CD4-positive, alpha-beta T cell (primary cell): ENCODE results near the gene ODF2. TPM values are rescaled to one million over a fixed set of nuclear protein-coding genes. Genes with fewer than 3 reads are reported as not detected.

Experiments used
- ATAC-seq: fragments of 200-7000 bp; cut with Tn5 transposase; one replicate; pipeline ENCODE4 v1.10.0; 2022; ENCODE audit warnings: mild to moderate bottlenecking; ENCODE audit not compliant: poor library complexity
- CTCF ChIA-PET: fragments of 350-600 bp; sonication (Branson Sonifier 250); formaldehyde crosslinking; loops from one replicate; lab custom pipeline; 2021; ENCODE audit warnings: antibody characterized with exemption, inconsistent platforms; lab: Charles Lee
- POLR2A ChIA-PET: fragments of 350-600 bp; sonication (Branson Sonifier 250); formaldehyde crosslinking; loops from one replicate; lab custom pipeline; 2021; ENCODE audit warnings: antibody characterized with exemption, inconsistent platforms; lab: Charles Lee
- DNase-seq, 14 experiments: peaks; one replicate each; pipeline ENCODE4 v3.0.0-alpha.2; 2013 to 2020; ENCODE audit warnings: mixed read lengths in 2 of 14
- H3K27ac ChIP-seq, 2 donors: one replicate each; pipeline versions ENCODE4 v1.5.1 to v1.7.0; 2013; ENCODE audit warnings: low read length in 2 of 2, low read depth in 1 of 2, mild to moderate bottlenecking in 1 of 2
- H3K27me3 ChIP-seq, 2 experiments: 1 replicate in 1 of 2; 2 replicates in 1 of 2; pipeline versions ENCODE4 v1.6.1 to v1.7.0; 2013; ENCODE audit warnings: low read length in 2 of 2, control low read depth in 1 of 2, mild to moderate bottlenecking in 1 of 2, moderate library complexity in 1 of 2; ENCODE audit not compliant: insufficient read depth in 2 of 2, control insufficient read depth in 1 of 2
- H3K36me3 ChIP-seq: one replicate; pipeline ENCODE4 v1.6.1; 2013; ENCODE audit warnings: low read length, control low read depth; ENCODE audit not compliant: insufficient read depth
- H3K4me1 ChIP-seq: one replicate; pipeline ENCODE4 v1.6.1; 2013; ENCODE audit warnings: low read length, control low read depth; ENCODE audit not compliant: insufficient read depth
- H3K4me3 ChIP-seq: one replicate; pipeline ENCODE4 v1.5.1; 2013; ENCODE audit warnings: mild to moderate bottlenecking, low read length, moderate library complexity
- H3K9me3 ChIP-seq, 2 experiments: 1 replicate in 1 of 2; 2 replicates in 1 of 2; pipeline versions ENCODE4 v1.6.1 to v1.7.0; 2013; ENCODE audit warnings: low read length in 2 of 2, mild to moderate bottlenecking in 2 of 2, control low read depth in 1 of 2, moderate library complexity in 1 of 2; ENCODE audit not compliant: control insufficient read depth in 1 of 2, insufficient read depth in 1 of 2
- H3K27ac Mint-ChIP-seq: one replicate; pipeline ENCODE4 v1.8.0; 2020; ENCODE audit warnings: mixed read lengths
- H3K27me3 Mint-ChIP-seq: one replicate; pipeline ENCODE4 v1.8.0; 2021; ENCODE audit warnings: mixed read lengths
- H3K36me3 Mint-ChIP-seq: one replicate; pipeline ENCODE4 v1.8.0; 2021; ENCODE audit warnings: low read depth, mixed read lengths
- H3K4me1 Mint-ChIP-seq: one replicate; pipeline ENCODE4 v1.8.0; 2021; ENCODE audit warnings: low read depth, mixed read lengths
- H3K4me3 Mint-ChIP-seq: one replicate; pipeline ENCODE4 v1.8.0; 2020; ENCODE audit warnings: mild to moderate bottlenecking, mixed read lengths
- H3K9me3 Mint-ChIP-seq: one replicate; pipeline ENCODE4 v1.8.0; 2020; ENCODE audit warnings: mixed read lengths
- intact Hi-C, 2 experiments: fragments of 100-400 bp; cut with DNase I in 1 of 2; cut with micrococcal nuclease in 1 of 2; formaldehyde crosslinking; loops; one replicate each; pipeline versions ENCODE4 v1.15.1 to v1.9.0; 2023 to 2025; cut with DNase I, micrococcal nuclease
- total RNA-seq, 174 experiments: library from RNA in 2 of 174; stranded (reverse) in 2 of 174; gene quantifications; one replicate each; pipeline ENCODE4 v1.2.3 and lab custom pipeline; 2021 to 2026
- TF ChIP-seq, protein P1 (sequence below): fragments of 200-600 bp; IDR thresholded peaks from one replicate; pipeline ENCODE4 v1.8.0; 2022; ENCODE audit warnings: antibody characterized with exemption, mild to moderate bottlenecking

Gene ODF2
- total RNA-seq, 2 experiments from 2014 or later: 18.3 to 21.3 TPM

- no peaks in the 10 kb centered on the region for H3K27me3 ChIP-seq
- H3K9me3 ChIP-seq: no peaks in the 10 kb centered on the region
- Mint-ChIP-seq H3K4me1 (peaks cover 25% of the 10 kb centered on the region), H3K9me3 (no peaks in the 10 kb centered on the region), H3K27ac (no peak overlapping the region), H3K4me3 (peak overlapping the region; percentile 66), H3K27me3 (no peaks in the 10 kb centered on the region), H3K36me3 (peaks cover 7% of the 10 kb centered on the region)
- POLR2A ChIA-PET: no interaction called here
- intact Hi-C loops: no loop called here
- no peak overlapping the region for H3K4me3 ChIP-seq
- TF ChIP-seq, protein P1, sequence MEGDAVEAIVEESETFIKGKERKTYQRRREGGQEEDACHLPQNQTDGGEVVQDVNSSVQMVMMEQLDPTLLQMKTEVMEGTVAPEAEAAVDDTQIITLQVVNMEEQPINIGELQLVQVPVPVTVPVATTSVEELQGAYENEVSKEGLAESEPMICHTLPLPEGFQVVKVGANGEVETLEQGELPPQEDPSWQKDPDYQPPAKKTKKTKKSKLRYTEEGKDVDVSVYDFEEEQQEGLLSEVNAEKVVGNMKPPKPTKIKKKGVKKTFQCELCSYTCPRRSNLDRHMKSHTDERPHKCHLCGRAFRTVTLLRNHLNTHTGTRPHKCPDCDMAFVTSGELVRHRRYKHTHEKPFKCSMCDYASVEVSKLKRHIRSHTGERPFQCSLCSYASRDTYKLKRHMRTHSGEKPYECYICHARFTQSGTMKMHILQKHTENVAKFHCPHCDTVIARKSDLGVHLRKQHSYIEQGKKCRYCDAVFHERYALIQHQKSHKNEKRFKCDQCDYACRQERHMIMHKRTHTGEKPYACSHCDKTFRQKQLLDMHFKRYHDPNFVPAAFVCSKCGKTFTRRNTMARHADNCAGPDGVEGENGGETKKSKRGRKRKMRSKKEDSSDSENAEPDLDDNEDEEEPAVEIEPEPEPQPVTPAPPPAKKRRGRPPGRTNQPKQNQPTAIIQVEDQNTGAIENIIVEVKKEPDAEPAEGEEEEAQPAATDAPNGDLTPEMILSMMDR: no peak
- no peak for ATAC-seq
- peaks cover 25% of the 10 kb centered on the region for H3K4me1 ChIP-seq
- no peak overlapping the region for H3K27ac ChIP-seq
- CTCF ChIA-PET: no interaction called here
- DNase-seq: no peak
- no peaks in the 10 kb centered on the region for H3K36me3 ChIP-seq
Measured at GRCh38 chr9:128548876-128549275, 93.1 kb downstream of the ODF2 start.

GRCh38 chr9:128550226-128550625, 94.4 kb downstream of the ODF2 start:
- Histone ChIP-seq H3K9me3 (no peaks in the 10 kb centered on the region), H3K36me3 (no peaks in the 10 kb centered on the region), H3K27me3 (no peaks in the 10 kb centered on the region), H3K27ac (peak overlapping the region; percentile 14 to 90), H3K4me1 (peaks cover 38% of the 10 kb centered on the region), H3K4me3 (no peak overlapping the region)
- Mint-ChIP-seq H3K27ac (peak overlapping the region; percentile 99), H3K9me3 (no peaks in the 10 kb centered on the region), H3K4me1 (peaks cover 25% of the 10 kb centered on the region), H3K4me3 (peak overlapping the region; percentile 96), H3K27me3 (no peaks in the 10 kb centered on the region), H3K36me3 (peaks cover 7% of the 10 kb centered on the region)
- DNase-seq (peak in 2 of 14 experiments; percentile 25 to 51), ATAC-seq (no peak)
- intact Hi-C loops: loop anchor here (5.0 kb wide), 2 partner anchors 37 to 93 kb away; partner anchors contain the start of gene ODF2 (in 1 of the 2)
- POLR2A ChIA-PET: interaction anchor here (0.8 to 4.8 kb wide), 8 partner anchors 9 to 274 kb away, joined by 3 to 45 read pairs (median 4); partner anchors contain the start of genes GLE1, GOLGA2 and SWI5
- TF ChIP-seq, protein P1: no peak
- CTCF ChIA-PET: interaction anchor here (1.0 kb wide), 1 partner anchor 51 kb away, joined by 3 read pairs; no protein-coding TSS in a partner anchor

Other genes starting within 250 kb of the ODF2 start
- gene GOLGA2, start 180.0 kb upstream of the ODF2 start, total RNA-seq: 10 to 100 TPM; 44.3 to 48.3 TPM
- 1 to 10 TPM; 3.0 to 4.1 TPM for gene SWI5, start 179.7 kb upstream of the ODF2 start, total RNA-seq
- gene TRUB2, start 133.6 kb upstream of the ODF2 start, total RNA-seq: 1 to 10 TPM; 4.8 to 6.5 TPM
- 10 to 100 TPM; 20.7 to 21.7 TPM for gene COQ4, start 133.2 kb upstream of the ODF2 start, total RNA-seq
- 1 to 10 TPM; 2.2 to 3.1 TPM for gene SLC27A4, start 115.5 kb upstream of the ODF2 start, total RNA-seq
- 10 to 100 TPM; 28.4 to 28.8 TPM for gene URM1, start 84.6 kb upstream of the ODF2 start, total RNA-seq
- gene CERCAM, start 35.1 kb upstream of the ODF2 start, total RNA-seq: under 1 TPM; 0.30 to 0.31 TPM
- 1 to 10 TPM; 8.0 to 8.4 TPM for gene GLE1, start 48.7 kb downstream of the ODF2 start, total RNA-seq
- 100 to 1,000 TPM; 386 to 392 TPM for gene SPTAN1, start 96.6 kb downstream of the ODF2 start, total RNA-seq
- 1 to 10 TPM; 2.2 to 3.2 TPM for gene DYNC2I2, start 200.8 kb downstream of the ODF2 start, total RNA-seq
- gene SET, start 233.2 kb downstream of the ODF2 start, total RNA-seq: 100 to 1,000 TPM; 228 to 241 TPM
- 1 to 10 TPM in 1 of 2 experiments, under 1 TPM in 1; 0.95 to 1.9 TPM for gene PKN3, start 246.5 kb downstream of the ODF2 start, total RNA-seq